WTC11 (cell line): Measurements from ENCODE around the gene MCF2L. TPM values are rescaled to one million over a fixed set of nuclear protein-coding genes. Genes with fewer than 3 reads are reported as not detected.

Experiments used
- ATAC-seq: fragments of 200-7000 bp; cut with Tn5 transposase; 2 replicates; pipeline ENCODE4 v1.10.0; 2021; ENCODE audit warnings: mild to moderate bottlenecking, moderate library complexity
- CTCF ChIA-PET: fragments of 300-600 bp; sonication (Branson Sonifier 250); formaldehyde crosslinking; loops from one replicate; lab custom pipeline; 2021; ENCODE audit warnings: antibody characterized with exemption; lab: Charles Lee
- POLR2A ChIA-PET: fragments of 350-600 bp; sonication (Branson Sonifier 250); formaldehyde crosslinking; loops from one replicate; lab custom pipeline; 2021; ENCODE audit warnings: antibody characterized with exemption; lab: Charles Lee
- DNase-seq: peaks from one replicate; pipeline ENCODE4 v3.0.0; 2021; ENCODE audit warnings: low spot score
- H3K27ac Mint-ChIP-seq: 2 replicates; pipeline ENCODE4 v1.8.0; 2021; ENCODE audit warnings: mixed read lengths
- H3K27me3 Mint-ChIP-seq: 2 replicates; pipeline ENCODE4 v1.8.0; 2021; ENCODE audit warnings: low read depth, mild to moderate bottlenecking, moderate library complexity, mixed read lengths
- H3K36me3 Mint-ChIP-seq: 2 replicates; pipeline ENCODE4 v1.8.0; 2021; ENCODE audit warnings: mixed read lengths
- H3K4me1 Mint-ChIP-seq: 2 replicates; pipeline ENCODE4 v1.8.0; 2022; ENCODE audit warnings: mixed read lengths
- H3K4me3 Mint-ChIP-seq: 2 replicates; pipeline ENCODE4 v1.8.0; 2021; ENCODE audit warnings: mild to moderate bottlenecking, moderate library complexity, mixed read lengths
- H3K9me3 Mint-ChIP-seq: 2 replicates; pipeline ENCODE4 v1.8.0; 2021; ENCODE audit warnings: mixed read lengths
- ELF4 ChIP-seq: sonication (generic); formaldehyde crosslinking; IDR thresholded peaks from 2 replicates; pipeline ENCODE4 v1.8.1; 2022; ENCODE audit warnings: low read depth, mild to moderate bottlenecking, moderate library complexity, missing genetic modification reagents
- EMX1 ChIP-seq: fragments of 250-450 bp; sonication (Bioruptor Pico); IDR thresholded peaks from 2 replicates; pipeline ENCODE4 v1.8.0; 2021; ENCODE audit warnings: mild to moderate bottlenecking
- ESRRA ChIP-seq: sonication (generic); formaldehyde crosslinking; IDR thresholded peaks from 2 replicates; pipeline ENCODE4 v1.8.1; 2022; ENCODE audit warnings: mild to moderate bottlenecking, missing genetic modification reagents, borderline replicate concordance
- HMGA2 ChIP-seq: fragments of 250-450 bp; sonication (Bioruptor Pico); IDR thresholded peaks from 2 replicates; pipeline ENCODE4 v1.4.0; 2021; ENCODE audit warnings: mild to moderate bottlenecking, moderate library complexity
- JUN ChIP-seq: sonication (generic); formaldehyde crosslinking; IDR thresholded peaks from 2 replicates; pipeline ENCODE4 v1.8.0; 2023; ENCODE audit warnings: mild to moderate bottlenecking, missing genetic modification reagents
- NFE2L1 ChIP-seq: sonication (generic); formaldehyde crosslinking; IDR thresholded peaks from 2 replicates; pipeline ENCODE4 v1.8.1; 2023; ENCODE audit warnings: missing genetic modification reagents
- NFYB ChIP-seq: sonication (generic); formaldehyde crosslinking; conservative IDR thresholded peaks from 2 replicates; pipeline ENCODE4 v1.8.0; 2022; ENCODE audit warnings: low read depth, missing genetic modification reagents
- NR3C1 ChIP-seq: sonication (generic); formaldehyde crosslinking; conservative IDR thresholded peaks from 2 replicates; pipeline ENCODE4 v1.8.1; 2023; ENCODE audit warnings: low read depth, mild to moderate bottlenecking, missing genetic modification reagents
- PRRX2 ChIP-seq: fragments of 250-450 bp; sonication (Bioruptor Pico); IDR thresholded peaks from 2 replicates; pipeline ENCODE4 v1.8.0; 2021; ENCODE audit warnings: mild to moderate bottlenecking
- RORB ChIP-seq: fragments of 250-450 bp; sonication (Bioruptor Pico); IDR thresholded peaks from 2 replicates; pipeline ENCODE4 v1.9.0; 2021; ENCODE audit warnings: mild to moderate bottlenecking
- TCF7 ChIP-seq: sonication (generic); formaldehyde crosslinking; IDR thresholded peaks from 2 replicates; pipeline ENCODE4 v1.8.0; 2022; ENCODE audit warnings: mild to moderate bottlenecking, low read depth, missing genetic modification reagents, moderate library complexity
- TEAD1 ChIP-seq: sonication (generic); formaldehyde crosslinking; IDR thresholded peaks from 2 replicates; pipeline ENCODE4 v1.8.0; 2022; ENCODE audit warnings: mild to moderate bottlenecking, missing genetic modification reagents
- ZBTB21 ChIP-seq: sonication (generic); formaldehyde crosslinking; IDR thresholded peaks from 2 replicates; pipeline ENCODE4 v1.8.1; 2023; ENCODE audit warnings: mild to moderate bottlenecking, missing genetic modification reagents, borderline replicate concordance
- ZNF219 ChIP-seq: sonication (generic); formaldehyde crosslinking; IDR thresholded peaks from 2 replicates; pipeline ENCODE4 v1.8.0; 2023; ENCODE audit warnings: missing genetic modification reagents, mild to moderate bottlenecking, borderline replicate concordance
- ZNF263 ChIP-seq: sonication (generic); formaldehyde crosslinking; IDR thresholded peaks from 2 replicates; pipeline ENCODE4 v1.8.1; 2022; ENCODE audit warnings: low read depth, mild to moderate bottlenecking, moderate library complexity, missing genetic modification reagents
- ZNF317 ChIP-seq: sonication (generic); formaldehyde crosslinking; IDR thresholded peaks from 2 replicates; pipeline ENCODE4 v1.8.1; 2023; ENCODE audit warnings: low read depth, mild to moderate bottlenecking, moderate library complexity, missing genetic modification reagents, borderline replicate concordance
- ZNF671 ChIP-seq: fragments of 250-450 bp; sonication (Bioruptor Pico); IDR thresholded peaks from 2 replicates; pipeline ENCODE4 v1.8.0; 2021; ENCODE audit warnings: mild to moderate bottlenecking
- total RNA-seq: library from RNA; stranded (reverse); gene quantifications from 3 replicates; pipeline ENCODE4 v1.2.3, GENCODE V29; 2021
- TF ChIP-seq, protein P1 (sequence below): sonication (generic); formaldehyde crosslinking; IDR thresholded peaks from 2 replicates; pipeline ENCODE4 v1.8.0; 2023; ENCODE audit warnings: missing genetic modification reagents
- TF ChIP-seq, protein P2 (sequence below): sonication (generic); formaldehyde crosslinking; conservative IDR thresholded peaks from 2 replicates; pipeline ENCODE4 v1.8.1; 2022; ENCODE audit warnings: mild to moderate bottlenecking, missing genetic modification reagents
- TF ChIP-seq, protein P3 (sequence below): fragments of 250-450 bp; sonication (Bioruptor Pico); IDR thresholded peaks from 2 replicates; pipeline ENCODE4 v1.9.0; 2021; ENCODE audit warnings: moderate library complexity, mild to moderate bottlenecking, inconsistent platforms, borderline replicate concordance
- TF ChIP-seq, protein P4 (sequence below): fragments of 250-450 bp; sonication (Bioruptor Pico); conservative IDR thresholded peaks from 2 replicates; pipeline ENCODE4 v1.9.0; 2021; ENCODE audit warnings: mild to moderate bottlenecking
- TF ChIP-seq, protein P5 (sequence below): sonication (generic); formaldehyde crosslinking; IDR thresholded peaks from 2 replicates; pipeline ENCODE4 v1.8.1; 2023; ENCODE audit warnings: mild to moderate bottlenecking, missing genetic modification reagents, moderate library complexity
- TF ChIP-seq, protein P6 (sequence below): sonication (generic); formaldehyde crosslinking; IDR thresholded peaks from 2 replicates; pipeline ENCODE4 v1.8.1; 2023; ENCODE audit warnings: mild to moderate bottlenecking, moderate library complexity, missing genetic modification reagents
- TF ChIP-seq, protein P7 (sequence below): sonication (generic); formaldehyde crosslinking; IDR thresholded peaks from 2 replicates; pipeline ENCODE4 v1.8.1; 2022; ENCODE audit warnings: mild to moderate bottlenecking, moderate library complexity, missing genetic modification reagents
- TF ChIP-seq, protein P8 (sequence below): fragments of 250-450 bp; sonication (Bioruptor Pico); IDR thresholded peaks from 2 replicates; pipeline ENCODE4 v2.1.2; 2022; ENCODE audit warnings: mild to moderate bottlenecking, moderate library complexity
- TF ChIP-seq, protein P9 (sequence below): sonication (generic); formaldehyde crosslinking; IDR thresholded peaks from 2 replicates; pipeline ENCODE4 v1.8.0; 2022; ENCODE audit warnings: mild to moderate bottlenecking, missing genetic modification reagents

MCF2L gene
- total RNA-seq, 1 experiment from 2014 or later, result 34.8 TPM

DNA sequence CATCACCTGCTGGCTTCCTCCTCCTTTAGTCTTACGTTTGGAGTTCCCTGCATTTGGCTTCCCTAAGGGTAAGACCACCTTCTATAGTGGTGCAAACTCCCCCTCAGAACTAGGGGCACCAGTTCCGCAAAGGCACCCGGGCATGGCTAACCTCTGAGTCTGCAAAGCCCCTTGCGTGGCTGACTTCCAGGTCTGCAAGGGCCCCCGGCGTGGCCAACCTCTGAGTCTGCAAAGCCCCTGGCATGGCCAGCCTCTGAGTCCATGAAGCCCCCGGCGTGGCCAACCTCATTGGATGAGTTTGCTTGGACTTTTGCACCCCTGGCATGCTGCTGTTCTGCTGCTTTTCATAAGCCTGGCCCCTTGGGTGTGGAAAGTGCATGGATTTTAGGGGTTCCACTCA is 5.1 kb downstream of the MCF2L start:
- Mint-ChIP-seq H3K4me1 (peaks cover 11% of the 10 kb centered on the region), H3K36me3 (no peaks in the 10 kb centered on the region; the same call in 1 of the 2 replicates), H3K27ac (no peak overlapping the region), H3K27me3 (peaks cover 16% of the 10 kb centered on the region), H3K9me3 (peaks cover 15% of the 10 kb centered on the region), H3K4me3 (no peak overlapping the region)
- ChIA-PET CTCF (interaction anchor here (0.7 to 1.9 kb wide), 3 partner anchors 11 to 56 kb away, joined by 3 to 6 read pairs (median 3); no protein-coding TSS in a partner anchor), POLR2A (no interaction called here)
- TF ChIP-seq, protein P1, sequence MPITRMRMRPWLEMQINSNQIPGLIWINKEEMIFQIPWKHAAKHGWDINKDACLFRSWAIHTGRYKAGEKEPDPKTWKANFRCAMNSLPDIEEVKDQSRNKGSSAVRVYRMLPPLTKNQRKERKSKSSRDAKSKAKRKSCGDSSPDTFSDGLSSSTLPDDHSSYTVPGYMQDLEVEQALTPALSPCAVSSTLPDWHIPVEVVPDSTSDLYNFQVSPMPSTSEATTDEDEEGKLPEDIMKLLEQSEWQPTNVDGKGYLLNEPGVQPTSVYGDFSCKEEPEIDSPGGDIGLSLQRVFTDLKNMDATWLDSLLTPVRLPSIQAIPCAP (CRISPR knock-in tag), result no peak
- TF ChIP-seq, protein P2, sequence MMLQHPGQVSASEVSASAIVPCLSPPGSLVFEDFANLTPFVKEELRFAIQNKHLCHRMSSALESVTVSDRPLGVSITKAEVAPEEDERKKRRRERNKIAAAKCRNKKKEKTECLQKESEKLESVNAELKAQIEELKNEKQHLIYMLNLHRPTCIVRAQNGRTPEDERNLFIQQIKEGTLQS (CRISPR knock-in tag), result no peak
- TF ChIP-seq PRRX2 (CRISPR knock-in tag) (no peak), RORB (no peak), ZNF671 (CRISPR knock-in tag) (no peak), ZBTB21 (CRISPR knock-in tag) (no peak), ELF4 (CRISPR knock-in tag) (no peak), EMX1 (CRISPR knock-in tag) (no peak), HMGA2 (CRISPR knock-in tag) (no peak), NFYB (CRISPR knock-in tag) (no peak), ZNF263 (no peak), ESRRA (CRISPR knock-in tag) (no peak), TCF7 (CRISPR knock-in tag) (no peak), ZNF317 (CRISPR knock-in tag) (no peak), JUN (CRISPR knock-in tag) (no peak), TEAD1 (CRISPR knock-in tag) (no peak)
- TF ChIP-seq, protein P3, sequence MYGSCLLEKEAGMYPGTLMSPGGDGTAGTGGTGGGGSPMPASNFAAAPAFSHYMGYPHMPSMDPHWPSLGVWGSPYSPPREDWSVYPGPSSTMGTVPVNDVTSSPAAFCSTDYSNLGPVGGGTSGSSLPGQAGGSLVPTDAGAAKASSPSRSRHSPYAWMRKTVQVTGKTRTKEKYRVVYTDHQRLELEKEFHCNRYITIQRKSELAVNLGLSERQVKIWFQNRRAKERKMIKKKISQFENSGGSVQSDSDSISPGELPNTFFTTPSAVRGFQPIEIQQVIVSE (CRISPR knock-in tag), result no peak
- TF ChIP-seq, protein P4, sequence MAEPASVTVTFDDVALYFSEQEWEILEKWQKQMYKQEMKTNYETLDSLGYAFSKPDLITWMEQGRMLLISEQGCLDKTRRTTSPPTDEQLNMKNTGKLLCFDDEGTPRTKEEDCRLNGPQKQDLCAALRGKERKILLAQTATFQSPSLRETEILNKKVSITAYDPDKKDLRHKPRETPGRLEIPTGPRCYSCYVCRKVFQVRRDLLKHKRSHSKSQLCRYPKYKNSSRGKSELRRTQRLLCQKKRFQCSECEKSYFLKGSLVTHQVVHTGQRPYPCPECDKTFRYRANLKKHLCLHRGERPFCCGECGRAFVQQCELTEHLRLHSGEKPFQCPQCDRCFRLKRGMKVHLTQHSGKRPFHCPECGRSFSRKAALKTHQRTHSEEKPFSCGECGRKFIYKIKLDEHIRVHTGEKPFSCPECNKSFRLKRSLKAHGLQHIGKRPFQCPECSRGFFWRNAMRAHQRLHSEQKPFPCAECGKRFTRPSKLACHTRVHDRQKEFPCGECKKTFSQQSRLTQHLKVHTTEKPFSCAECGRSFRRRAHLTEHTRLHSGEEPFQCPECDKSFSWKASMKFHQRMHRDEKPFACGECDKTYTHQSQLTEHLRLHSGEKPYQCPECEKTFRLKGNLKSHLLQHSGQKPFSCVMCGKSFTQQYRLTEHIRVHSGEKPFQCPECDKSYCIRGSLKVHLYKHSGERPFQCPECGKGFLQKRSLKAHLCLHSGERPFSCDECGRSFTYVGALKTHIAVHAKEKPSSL (CRISPR knock-in tag), result no peak
- TF ChIP-seq, protein P5, sequence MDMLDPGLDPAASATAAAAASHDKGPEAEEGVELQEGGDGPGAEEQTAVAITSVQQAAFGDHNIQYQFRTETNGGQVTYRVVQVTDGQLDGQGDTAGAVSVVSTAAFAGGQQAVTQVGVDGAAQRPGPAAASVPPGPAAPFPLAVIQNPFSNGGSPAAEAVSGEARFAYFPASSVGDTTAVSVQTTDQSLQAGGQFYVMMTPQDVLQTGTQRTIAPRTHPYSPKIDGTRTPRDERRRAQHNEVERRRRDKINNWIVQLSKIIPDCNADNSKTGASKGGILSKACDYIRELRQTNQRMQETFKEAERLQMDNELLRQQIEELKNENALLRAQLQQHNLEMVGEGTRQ (CRISPR knock-in tag), result no peak
- TF ChIP-seq, protein P6, sequence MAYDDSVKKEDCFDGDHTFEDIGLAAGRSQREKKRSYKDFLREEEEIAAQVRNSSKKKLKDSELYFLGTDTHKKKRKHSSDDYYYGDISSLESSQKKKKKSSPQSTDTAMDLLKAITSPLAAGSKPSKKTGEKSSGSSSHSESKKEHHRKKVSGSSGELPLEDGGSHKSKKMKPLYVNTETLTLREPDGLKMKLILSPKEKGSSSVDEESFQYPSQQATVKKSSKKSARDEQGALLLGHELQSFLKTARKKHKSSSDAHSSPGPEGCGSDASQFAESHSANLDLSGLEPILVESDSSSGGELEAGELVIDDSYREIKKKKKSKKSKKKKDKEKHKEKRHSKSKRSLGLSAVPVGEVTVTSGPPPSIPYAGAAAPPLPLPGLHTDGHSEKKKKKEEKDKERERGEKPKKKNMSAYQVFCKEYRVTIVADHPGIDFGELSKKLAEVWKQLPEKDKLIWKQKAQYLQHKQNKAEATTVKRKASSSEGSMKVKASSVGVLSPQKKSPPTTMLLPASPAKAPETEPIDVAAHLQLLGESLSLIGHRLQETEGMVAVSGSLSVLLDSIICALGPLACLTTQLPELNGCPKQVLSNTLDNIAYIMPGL (CRISPR knock-in tag), result no peak
- ATAC-seq (no peak), DNase-seq (no peak)

DNA sequence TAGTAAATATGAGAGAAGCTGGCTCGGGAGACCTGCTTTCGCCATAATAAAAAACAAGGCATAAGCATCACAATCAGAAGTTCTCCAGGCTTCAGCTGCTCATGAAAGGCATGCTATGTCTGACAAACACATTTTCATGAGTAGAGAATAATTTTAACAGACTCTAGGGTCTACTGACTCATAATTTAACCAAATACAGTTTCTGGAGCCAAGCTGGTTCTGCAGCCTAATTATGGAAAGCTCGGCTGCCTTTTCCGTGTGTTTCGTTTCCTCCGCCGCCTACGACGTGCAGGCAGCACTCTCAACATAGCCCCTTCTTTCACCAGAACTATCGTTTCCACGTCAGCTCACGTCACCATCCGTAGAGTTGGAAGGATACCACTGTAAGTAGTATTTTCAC is 5.7 kb downstream of the MCF2L start:
- Mint-ChIP-seq H3K4me1 (peaks cover 6% of the 10 kb centered on the region), H3K4me3 (no peak overlapping the region), H3K27me3 (peaks cover 11% of the 10 kb centered on the region), H3K27ac (no peak overlapping the region), H3K36me3 (no peaks in the 10 kb centered on the region; the same call in 1 of the 2 replicates), H3K9me3 (peaks cover 15% of the 10 kb centered on the region)
- ATAC-seq (no peak), DNase-seq (no peak)
- ChIA-PET POLR2A (no interaction called here), CTCF (interaction anchor here (0.7 to 1.9 kb wide), 3 partner anchors 11 to 55 kb away, joined by 3 to 6 read pairs (median 3); no protein-coding TSS in a partner anchor)
- TF ChIP-seq, protein P7, sequence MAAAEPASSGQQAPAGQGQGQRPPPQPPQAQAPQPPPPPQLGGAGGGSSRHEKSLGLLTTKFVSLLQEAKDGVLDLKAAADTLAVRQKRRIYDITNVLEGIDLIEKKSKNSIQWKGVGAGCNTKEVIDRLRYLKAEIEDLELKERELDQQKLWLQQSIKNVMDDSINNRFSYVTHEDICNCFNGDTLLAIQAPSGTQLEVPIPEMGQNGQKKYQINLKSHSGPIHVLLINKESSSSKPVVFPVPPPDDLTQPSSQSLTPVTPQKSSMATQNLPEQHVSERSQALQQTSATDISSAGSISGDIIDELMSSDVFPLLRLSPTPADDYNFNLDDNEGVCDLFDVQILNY (CRISPR knock-in tag), result no peak
- TF ChIP-seq ZNF219, result no peak
- no peak for TF ChIP-seq NFE2L1 (CRISPR knock-in tag)
- no peak for TF ChIP-seq NR3C1 (CRISPR knock-in tag)
- TF ChIP-seq, protein P8, sequence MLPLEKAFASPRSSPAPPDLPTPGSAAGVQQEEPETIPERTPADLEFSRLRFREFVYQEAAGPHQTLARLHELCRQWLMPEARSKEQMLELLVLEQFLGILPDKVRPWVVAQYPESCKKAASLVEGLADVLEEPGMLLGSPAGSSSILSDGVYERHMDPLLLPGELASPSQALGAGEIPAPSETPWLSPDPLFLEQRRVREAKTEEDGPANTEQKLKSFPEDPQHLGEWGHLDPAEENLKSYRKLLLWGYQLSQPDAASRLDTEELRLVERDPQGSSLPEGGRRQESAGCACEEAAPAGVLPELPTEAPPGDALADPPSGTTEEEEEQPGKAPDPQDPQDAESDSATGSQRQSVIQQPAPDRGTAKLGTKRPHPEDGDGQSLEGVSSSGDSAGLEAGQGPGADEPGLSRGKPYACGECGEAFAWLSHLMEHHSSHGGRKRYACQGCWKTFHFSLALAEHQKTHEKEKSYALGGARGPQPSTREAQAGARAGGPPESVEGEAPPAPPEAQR (CRISPR knock-in tag), result no peak
- TF ChIP-seq, protein P9, sequence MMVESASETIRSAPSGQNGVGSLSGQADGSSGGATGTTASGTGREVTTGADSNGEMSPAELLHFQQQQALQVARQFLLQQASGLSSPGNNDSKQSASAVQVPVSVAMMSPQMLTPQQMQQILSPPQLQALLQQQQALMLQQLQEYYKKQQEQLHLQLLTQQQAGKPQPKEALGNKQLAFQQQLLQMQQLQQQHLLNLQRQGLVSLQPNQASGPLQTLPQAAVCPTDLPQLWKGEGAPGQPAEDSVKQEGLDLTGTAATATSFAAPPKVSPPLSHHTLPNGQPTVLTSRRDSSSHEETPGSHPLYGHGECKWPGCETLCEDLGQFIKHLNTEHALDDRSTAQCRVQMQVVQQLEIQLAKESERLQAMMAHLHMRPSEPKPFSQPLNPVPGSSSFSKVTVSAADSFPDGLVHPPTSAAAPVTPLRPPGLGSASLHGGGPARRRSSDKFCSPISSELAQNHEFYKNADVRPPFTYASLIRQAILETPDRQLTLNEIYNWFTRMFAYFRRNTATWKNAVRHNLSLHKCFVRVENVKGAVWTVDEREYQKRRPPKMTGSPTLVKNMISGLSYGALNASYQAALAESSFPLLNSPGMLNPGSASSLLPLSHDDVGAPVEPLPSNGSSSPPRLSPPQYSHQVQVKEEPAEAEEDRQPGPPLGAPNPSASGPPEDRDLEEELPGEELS (CRISPR knock-in tag), result no peak
